HUDEP-2 (cell line): ENCODE results near the gene EXOC4.

Experiments used
- DNase-seq, 76 experiments: peaks; one replicate each; lab custom pipeline; 2025; ENCODE audit not compliant: unreplicated experiment in 76 of 76; lab: John Stamatoyannopoulos, UW

Gene EXOC4

GRCh38 chr7:133650069-133650468 is 397.2 kb downstream of the EXOC4 start:
- DNase-seq: no peak

DNA sequence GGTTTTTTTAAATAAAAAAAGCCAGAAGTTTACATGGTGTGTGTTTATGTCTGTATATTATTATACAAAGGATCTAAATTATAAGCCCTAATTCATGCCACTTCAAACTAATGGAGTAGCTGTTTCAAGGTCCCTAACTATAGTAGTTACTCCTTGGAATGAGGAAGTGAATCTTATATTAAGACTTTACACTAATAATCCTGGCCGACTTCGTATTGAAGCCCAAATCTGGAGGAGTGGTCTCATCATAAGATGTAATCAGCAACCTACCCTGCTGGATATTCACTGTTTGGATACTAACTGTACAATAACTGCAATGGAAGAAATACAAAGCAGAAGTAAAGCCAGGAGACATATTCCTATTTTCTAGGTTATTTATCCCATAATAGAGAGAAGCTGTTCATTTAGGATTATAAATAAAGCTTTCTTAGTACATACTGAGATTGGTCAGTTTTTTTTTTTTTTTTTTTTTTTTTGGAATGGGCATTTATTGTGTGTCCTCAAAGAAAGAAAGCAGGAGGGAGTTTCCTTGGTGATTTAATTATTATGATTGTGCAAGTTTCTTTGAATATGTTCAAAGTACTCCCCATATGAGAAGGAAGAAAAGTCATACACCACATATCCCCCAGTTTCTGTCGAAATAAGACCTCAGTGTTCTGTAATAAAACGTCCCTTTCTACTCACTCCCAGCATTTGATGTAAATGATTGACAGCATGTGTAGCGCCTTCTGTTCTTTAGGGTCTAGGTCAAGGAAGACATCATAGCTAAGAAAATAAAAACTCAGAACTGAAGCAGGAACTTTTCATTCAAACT is 397.8 kb downstream of the EXOC4 start:
- DNase-seq: no peak

DNA sequence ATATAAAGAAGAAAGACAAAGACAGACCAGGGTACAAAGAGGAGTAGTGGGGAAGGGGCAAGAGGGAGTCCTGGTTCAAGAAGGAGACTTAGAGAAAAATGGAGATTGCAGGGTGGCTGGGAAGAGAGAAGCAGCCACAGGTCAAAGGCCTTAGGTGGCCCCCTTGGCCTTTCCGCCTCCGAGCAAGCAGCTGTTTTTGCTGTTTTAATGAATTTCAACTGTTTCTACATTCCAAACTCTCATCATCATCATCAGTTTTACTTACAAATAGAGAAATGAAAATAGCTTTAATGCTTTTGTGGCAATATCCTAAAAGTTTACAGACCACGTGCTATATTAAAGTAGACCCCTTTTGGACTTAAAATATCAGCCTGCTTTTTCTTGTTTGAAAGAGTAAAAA is 399.7 kb downstream of the EXOC4 start:
- DNase-seq: no peak

GRCh38 chr7:133654547-133654946 is 401.7 kb downstream of the EXOC4 start:
- no peak for DNase-seq

DNA sequence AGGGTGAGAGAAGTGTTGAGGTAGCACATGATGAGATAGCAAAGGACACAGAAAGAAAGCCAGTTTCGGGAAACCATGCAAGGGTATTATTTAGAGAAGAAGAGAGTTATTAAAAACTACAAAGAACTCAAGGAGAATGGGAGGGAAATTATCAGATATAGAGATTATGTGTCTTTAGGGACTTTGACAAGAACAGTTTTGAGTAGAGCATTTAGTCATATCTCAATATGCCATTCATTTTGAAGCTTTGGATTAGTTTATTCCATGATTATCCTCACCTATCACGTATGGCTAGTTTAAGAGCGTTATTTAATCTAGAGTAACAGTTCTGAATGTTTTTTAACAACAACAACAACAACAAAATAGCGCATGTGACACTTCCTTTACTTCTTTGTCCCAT is 409.4 kb downstream of the EXOC4 start:
- no peak for DNase-seq

DNA sequence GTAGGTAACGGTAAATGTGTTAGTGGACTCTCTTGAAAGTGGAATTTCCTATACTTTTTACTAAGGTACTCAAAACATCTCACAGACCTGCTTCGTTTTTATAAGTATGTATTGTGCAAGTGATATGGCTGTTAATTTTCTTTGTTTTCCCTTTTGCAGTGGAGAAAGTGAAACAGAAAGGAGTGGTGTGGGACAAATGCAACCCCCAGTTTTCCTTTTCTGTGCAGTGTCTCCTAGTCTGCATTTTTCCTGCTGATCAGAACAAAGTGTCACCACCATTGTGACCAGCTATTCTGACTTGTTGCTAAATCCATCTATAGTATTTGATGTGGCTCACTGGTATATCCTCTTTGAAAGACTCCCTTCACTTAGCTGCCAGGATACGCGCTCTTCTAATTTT is 410.0 kb downstream of the EXOC4 start:
- no peak for DNase-seq

GRCh38 chr7:133664528-133664927 is 411.6 kb downstream of the EXOC4 start:
- no peak for DNase-seq

- DNase-seq: no peak
Observed at GRCh38 chr7:133668296-133669060, 415.6 kb downstream of the EXOC4 start.

- no peak for DNase-seq
Observed at GRCh38 chr7:133669061-133669455, 416.2 kb downstream of the EXOC4 start.

DNA sequence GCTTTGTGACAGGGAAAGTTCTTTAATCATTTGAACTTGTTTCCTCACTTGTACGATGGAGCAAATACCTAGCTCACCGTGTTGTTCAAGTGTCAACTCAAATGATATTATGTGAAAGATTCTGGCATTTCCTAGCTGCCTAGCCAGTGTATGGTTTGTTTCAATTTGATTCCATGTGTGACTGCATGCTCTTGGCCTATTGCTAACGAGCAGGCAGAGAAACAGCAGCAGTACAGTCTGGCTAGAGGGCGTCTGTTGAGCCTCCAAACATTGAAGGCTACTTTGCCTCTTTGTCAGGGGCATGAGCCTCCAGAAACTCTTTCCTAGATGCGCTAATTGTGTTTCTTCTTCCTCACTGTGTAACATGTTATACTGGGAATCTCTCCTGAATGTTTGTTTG is 417.4 kb downstream of the EXOC4 start:
- no peak for DNase-seq

DNA sequence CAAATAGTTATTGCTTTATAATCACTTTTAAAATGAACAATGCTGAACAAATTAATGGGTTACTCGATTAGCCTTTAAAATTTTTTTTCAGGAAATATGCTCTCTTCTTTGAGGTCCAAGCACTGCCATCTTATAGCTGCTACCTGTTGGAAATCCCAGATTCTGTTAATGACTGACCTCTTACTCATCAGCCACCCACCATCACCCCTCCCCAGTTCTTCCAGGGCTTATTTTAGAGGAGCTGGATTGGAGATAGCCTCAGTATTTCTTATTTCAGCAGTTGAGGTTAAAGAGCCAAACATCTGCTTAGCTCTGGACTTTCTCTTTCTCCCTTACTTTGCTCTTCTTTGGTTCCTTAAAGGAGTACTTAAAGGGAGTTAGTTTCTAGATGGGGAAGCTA is 420.0 kb downstream of the EXOC4 start:
- DNase-seq: no peak

GRCh38 chr7:133674079-133674763 is 421.3 kb downstream of the EXOC4 start:
- DNase-seq: no peak

DNA sequence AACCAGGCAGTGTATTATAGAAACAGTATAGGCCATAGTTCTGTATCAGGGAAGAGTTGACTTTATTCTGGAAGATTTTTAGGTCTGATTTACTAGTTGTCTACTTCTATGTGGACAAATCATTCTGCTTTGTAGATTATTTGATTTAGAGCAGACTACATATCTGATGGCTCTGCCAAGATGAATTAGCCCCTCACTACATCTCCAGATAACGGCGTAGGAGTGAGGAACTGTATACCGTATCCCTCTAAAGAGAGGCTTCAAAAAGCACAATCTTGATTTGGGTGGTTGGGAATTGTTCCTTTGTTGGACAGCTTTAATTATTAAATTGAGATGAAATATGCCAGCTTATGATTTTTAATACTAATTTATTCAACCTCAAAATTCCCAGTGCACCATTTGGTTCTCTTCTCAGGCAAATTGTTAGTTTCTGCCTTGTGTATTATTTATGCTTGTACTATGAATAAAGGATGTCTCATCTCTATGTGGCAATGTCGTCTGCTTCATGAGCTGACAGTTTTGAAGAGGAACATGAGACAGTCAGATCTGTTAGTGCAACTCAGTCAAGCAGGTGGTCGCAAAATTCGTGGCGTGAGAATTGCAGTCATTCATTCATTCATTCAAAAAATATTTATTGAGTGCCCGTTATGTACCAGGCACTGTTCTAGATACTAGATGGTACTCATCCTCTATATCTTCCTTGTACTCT is 422.8 kb downstream of the EXOC4 start:
- DNase-seq: no peak

DNA sequence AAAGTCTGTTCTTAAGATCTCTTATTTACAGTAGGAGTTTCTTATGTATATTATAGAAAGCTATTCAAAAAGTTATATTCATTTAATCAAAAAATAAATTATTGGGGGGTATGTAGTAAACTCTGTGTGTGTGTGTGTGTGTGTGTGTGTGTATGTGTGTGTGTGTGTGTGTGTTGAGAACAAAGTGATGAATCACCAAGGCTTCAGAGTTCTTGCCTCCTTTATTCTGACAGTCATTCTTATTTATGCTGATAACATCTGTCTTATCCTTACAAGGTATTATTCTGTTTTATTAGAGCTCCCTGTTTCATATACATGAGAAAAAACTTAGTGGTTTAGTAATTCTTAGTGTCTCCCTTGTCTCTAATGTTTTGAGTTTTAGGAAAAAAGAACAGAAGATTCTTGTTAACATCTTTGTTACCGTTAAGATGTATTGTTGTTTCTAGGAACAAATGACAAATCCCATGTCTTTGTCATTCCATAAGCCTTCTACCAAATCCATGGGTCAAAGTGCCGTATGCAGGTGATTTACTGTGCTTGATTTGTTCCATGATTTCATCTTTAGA is 424.0 kb downstream of the EXOC4 start:
- no peak for DNase-seq

GRCh38 chr7:133678137-133678814 is 425.4 kb downstream of the EXOC4 start:
- DNase-seq: no peak

GRCh38 chr7:133679977-133680376 is 427.1 kb downstream of the EXOC4 start:
- no peak for DNase-seq

DNA sequence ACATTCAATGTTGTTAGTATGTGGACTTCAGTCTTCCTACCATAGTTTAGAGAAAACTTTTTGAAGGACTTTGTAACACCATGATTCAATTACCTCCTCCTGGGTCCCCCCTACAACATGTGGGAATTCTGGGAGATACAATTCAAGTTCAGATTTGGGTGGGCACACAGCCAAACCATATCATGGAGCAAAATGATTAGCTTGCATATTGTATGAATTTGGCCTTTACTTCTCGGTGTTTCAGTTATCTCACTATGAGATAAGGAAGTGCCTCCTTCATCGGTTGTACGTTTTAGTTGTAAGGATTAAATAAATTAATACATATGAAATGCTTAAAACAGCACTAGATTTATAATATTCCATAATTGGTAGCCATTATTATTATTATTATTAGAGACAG is 428.7 kb downstream of the EXOC4 start:
- no peak for DNase-seq

DNA sequence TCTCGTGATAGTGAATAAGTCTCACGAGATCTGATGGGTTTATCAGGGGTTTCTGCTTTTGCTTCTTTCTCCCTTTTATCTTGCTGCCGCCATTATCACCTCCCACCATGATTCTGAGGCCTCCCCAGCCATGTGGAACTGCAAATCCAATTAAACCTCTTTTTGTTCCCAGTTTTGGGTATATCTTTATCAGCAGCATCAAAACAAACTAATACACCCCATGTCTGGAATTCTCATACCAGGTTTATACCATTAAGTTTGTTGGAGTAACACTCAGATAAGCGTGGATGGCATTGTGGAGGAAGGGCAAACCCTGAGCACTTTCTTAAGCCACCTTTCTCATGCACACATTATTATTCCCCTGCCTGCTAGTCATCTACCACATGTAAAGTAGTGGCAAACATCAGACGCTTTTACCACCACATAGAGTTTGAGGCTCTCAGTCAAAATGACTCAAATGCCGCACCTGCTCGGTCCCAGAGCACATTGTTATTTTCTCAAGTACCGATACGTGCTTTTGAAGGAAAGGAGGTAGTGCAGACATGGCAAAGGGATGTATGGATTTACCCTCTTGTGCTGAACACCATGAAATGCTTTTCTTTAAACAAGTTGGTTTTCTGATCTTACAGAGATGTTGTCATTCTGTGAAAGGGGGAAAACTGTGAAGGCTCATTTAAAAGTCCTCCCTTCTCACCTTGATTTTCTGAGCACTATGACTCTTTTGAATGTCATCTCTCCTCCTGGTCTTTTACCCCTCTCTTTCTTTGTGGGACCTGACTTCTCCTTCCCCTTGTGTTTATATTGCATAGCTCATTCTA is 429.7 kb downstream of the EXOC4 start:
- DNase-seq: no peak

DNA sequence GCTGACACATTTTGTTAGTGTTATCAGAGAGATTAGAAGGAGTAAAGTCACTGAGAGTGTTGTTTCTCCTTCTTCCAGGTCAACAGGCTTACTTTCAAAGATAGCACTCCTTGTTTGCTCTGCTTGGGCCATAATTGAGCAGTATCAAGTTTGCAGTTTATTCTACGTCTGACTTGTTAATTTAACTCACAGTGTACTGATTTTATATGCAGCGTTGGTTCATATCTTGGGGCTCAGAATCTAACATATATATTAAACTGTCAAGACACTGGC is 430.2 kb downstream of the EXOC4 start:
- DNase-seq: no peak
